ENCODE measurements around the gene LRG1.

GRCh38 chr19:4493104-4493928, 46.5 kb downstream of the LRG1 start:
- TF ChIP-seq, protein P1, sequence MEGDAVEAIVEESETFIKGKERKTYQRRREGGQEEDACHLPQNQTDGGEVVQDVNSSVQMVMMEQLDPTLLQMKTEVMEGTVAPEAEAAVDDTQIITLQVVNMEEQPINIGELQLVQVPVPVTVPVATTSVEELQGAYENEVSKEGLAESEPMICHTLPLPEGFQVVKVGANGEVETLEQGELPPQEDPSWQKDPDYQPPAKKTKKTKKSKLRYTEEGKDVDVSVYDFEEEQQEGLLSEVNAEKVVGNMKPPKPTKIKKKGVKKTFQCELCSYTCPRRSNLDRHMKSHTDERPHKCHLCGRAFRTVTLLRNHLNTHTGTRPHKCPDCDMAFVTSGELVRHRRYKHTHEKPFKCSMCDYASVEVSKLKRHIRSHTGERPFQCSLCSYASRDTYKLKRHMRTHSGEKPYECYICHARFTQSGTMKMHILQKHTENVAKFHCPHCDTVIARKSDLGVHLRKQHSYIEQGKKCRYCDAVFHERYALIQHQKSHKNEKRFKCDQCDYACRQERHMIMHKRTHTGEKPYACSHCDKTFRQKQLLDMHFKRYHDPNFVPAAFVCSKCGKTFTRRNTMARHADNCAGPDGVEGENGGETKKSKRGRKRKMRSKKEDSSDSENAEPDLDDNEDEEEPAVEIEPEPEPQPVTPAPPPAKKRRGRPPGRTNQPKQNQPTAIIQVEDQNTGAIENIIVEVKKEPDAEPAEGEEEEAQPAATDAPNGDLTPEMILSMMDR (IDR thresholded peaks at IDR 0.05): no peak
- TF ChIP-seq POLR2A (IDR thresholded peaks at IDR 0.05): no peak
